Amygdala (tissue), 56 donors: Measurements from ENCODE around the gene RIPOR1.

Source experiments
- DNase-seq, 56 donors: peaks; one replicate each; lab custom pipeline; 2025; lab: John Stamatoyannopoulos, UW

The RIPOR1 gene

GRCh38 chr16:67594956-67595355 lies 66.3 kb downstream of the RIPOR1 start:
- no peak for DNase-seq
